HG02973 (cell line): Measurements from ENCODE around the gene APH1B.

ENCODE experiments used
- ATAC-seq: cut with Tn5 transposase; IDR thresholded peaks from one replicate; pipeline ENCODE4 v1.9.1; 2021; ENCODE audit warnings: moderate library complexity; ENCODE audit not compliant: unreplicated experiment

APH1B gene

DNA sequence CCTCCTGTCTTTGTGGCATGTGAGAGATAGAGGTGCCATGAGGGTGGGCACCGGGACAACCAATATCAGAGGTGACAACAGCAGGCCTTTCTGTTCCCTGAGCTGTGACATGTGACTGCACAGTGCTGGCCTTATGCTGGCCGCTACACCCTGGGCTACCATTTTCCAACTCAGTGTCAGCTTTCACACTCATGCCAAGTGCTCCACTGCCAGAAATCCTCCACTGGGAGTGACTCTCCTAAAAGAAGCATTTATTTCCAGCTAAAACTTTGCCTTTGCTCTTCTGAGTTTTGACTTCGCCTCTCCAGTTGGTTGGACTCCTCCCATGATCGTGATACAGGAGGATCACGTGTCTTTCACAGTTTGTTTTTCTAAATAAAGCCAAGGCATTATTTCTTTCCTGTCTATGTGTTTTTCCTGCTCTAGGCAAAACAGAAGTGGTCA, 72.8 kb downstream of the APH1B start:
- ATAC-seq, result no peak

DNA sequence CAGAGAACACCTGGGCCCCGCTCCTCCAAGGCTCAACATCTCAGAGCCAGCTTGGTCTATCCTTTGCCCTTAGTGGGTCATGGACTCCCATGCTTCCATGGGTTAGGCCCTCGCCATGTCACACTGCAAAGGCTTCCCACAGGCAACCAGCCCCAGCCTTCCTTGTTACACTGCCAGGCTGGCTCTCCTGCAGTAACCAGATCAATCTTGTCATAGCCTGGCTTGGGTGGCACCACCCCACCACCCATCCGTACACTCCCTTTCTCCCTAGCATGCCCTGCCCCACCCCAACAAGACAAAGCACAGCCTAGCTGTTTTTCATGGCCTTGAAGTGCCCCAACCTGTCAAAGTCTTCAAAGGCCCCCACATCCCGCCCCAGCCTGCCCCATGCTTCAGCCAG, 73.8 kb downstream of the APH1B start:
- ATAC-seq, result no peak

DNA sequence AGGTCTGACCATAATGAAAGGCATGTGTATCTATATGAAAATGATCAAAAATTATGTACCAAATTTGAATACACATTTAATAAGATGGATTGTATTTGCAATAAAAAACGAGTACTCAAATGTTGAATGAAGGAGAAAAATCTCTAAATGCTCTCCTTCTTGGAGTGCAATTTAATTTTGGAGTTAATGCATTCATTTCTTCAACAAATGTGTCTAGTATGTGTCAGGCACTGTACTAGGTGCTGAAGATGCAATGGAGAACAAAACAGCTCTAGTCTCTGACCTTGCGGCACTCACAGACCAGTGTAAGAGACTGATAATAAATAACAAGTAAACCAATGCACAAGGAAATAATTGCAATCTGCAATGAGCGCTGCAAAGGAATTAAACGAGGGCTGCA, 75.4 kb downstream of the APH1B start:
- ATAC-seq, result no peak

DNA sequence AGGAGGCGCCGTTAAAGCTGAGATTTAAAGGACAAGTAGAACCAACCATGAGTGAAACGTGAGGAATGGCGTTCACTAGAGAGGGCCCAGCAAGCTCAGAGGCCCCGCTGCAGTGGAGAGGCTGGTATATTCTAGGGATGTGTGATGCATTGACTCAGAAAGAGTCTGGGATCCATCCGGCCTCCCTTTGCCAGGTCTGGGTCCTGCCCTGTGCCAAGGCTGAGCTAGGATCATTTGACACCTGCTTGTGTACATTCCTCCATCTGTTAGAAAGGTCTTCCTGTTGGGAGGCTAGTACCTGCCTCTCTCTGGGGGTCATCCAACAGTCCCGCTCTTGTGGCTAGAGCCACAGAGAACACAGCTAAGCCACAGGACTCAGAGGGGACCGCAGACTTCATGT, 75.9 kb downstream of the APH1B start:
- ATAC-seq, result no peak

DNA sequence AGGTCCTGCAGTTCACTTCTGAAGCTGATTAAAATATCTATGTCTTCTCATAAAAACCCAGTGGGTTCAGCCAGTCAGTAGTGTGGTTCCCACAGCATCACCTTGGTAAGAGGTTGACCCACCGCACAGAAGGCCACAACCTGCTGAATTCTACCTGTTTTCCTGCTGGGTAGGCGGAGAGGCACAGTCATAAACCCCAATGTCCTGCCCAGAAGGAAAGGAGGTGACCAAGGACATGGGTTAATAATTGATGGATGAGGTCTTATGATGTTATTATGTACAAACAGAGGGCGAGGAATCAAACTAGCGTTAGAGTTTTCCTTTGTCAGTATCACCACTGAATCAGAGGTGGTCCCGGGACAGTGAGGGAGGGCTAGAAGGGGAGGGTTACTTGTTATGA, 76.5 kb downstream of the APH1B start:
- no peak for ATAC-seq

DNA sequence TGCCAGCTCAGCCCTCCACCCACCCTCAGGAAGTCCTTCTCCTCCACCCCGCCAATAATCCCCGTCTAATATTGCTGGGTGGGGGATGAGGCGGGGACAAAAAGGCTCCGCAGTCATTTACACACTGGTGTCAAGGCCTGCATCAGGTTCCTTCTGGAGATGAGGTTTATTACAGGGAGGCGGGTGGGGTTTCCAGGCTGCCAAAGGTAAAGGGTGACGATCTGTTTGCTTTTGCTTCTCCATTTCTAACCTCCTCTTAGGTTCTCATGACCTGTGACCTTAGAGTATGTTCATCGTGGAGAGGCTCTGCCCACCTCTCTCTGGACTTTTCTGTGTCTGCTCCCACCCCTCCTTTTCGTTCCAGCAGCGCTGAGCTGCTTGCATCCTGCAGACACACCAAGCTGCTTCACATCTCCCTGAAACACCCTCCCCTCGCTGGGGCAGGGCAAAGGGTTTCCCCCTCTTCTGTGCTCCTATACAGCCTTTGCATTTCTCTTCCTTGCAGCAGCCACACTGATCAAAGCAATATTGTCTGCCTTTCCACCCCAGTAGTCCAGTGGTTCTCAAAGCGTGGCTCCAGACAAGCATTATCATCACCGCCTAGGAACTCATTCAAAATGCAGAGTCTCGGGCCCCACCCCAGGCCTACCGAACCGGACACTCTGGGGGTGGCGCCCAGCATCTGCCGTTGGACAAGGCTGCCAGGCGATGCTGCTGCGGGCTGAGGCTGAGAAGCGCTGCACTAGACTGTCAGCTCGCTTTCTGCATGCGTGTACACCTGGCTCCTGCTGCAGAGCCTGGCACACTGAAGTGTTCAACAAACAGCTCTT, 77.6 kb downstream of the APH1B start:
- ATAC-seq, result no peak

DNA sequence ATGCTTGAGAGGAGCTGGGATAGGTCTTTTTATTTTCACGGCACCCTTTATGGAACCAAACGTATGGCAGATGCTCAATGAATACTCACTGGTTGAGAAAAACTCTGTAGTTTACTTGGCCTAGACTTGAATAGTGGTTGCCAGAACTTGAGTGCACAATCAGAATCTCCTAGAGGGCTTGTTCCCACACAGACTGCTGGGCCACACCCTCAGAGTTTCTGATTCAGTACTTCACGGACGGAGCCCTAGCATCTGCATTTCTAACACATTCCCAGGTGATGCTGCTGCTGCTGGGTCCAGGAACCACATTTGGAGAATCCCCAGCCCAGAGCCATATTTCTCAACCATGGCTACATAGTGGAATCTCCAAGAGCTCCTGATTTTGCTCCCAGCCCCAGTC, 79.7 kb downstream of the APH1B start:
- no peak for ATAC-seq

DNA sequence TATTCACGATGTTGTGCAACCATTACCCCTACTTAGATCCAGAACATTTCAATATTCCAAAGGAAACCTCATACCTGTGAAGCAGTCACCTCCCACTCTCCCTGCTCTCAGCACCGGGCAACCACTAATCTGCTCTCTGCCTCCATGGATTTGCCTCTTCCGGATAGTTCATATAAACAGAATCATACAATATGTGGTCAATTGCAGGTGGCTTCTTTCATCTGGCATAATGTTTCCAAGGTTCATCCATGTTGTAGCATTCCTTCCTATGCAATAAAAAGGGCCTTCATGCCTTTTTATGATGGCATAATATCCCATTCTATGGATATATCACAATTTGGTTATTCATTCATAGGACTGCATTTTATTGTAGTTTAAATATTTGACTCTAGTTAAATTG, 80.3 kb downstream of the APH1B start:
- no peak for ATAC-seq

DNA sequence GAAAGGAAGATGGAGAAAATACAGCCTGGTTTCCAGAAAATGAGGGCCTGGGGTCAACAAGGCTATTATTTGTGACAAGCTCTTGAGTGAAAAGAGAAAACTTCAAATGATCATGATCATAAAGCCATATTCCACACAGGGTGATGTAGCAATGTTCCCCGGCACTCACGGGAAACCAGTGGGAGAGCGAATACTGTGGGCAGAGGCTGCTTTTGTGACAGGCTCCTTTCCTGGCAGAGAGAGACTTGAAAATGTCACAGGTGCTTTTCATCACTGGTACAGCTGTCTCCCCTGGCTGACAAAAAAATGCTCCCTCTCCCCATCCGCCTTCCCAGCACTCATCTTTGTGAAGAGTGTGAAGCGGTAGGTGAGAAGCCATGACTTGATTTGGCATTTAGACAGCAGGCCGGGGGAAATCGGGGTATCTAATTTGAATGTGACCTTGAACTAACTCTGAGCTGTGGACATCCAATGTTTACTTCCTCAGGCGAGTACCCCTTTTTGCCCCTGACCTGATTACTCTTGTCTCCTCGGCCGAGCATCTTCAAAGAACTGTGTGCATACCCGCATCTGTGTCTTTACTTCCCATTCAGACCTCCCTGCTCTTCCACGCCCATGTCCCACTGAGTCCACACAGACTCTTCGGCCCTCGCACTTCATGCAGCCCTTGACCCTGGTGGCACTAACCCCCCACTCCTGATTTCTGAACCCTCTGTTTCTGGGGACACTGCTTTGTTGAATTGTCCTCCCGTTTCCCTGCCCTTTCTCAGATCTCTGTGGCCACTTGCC, 81.0 kb downstream of the APH1B start:
- ATAC-seq, result no peak
